D341Med (cell line): Measurements from ENCODE around the gene KCNN1.
"Not testable (repeated sequence)": the region's sequence is repeated elsewhere in the genome, so short reads cannot be mapped to it uniquely, and the experiment has no call there.

Experiments used
- DNase-seq: peaks from one replicate; pipeline ENCODE4 v3.0.0; 2012; ENCODE audit warnings: low spot score

The KCNN1 gene

GRCh38 chr19:18000915-18001776 is 34.2 kb downstream of the KCNN1 start:
- peak; percentile 91 for DNase-seq

GRCh38 chr19:18001777-18002345 is 35.0 kb downstream of the KCNN1 start:
- DNase-seq, result no peak

- no peak for DNase-seq
These were observed 35.5 kb downstream of the KCNN1 start for GRCh38 chr19:18002347-18002850.

GRCh38 chr19:18005750-18006149 is 38.8 kb downstream of the KCNN1 start:
- DNase-seq, result not testable (repeated sequence)

GRCh38 chr19:18007044-18007916 is 40.4 kb downstream of the KCNN1 start:
- DNase-seq, result peak; percentile 88

- DNase-seq, result peak; percentile 97
These were observed 41.2 kb downstream of the KCNN1 start, which contains the start of gene ARRDC2 for GRCh38 chr19:18007917-18008673. Gene ARRDC2 (plus strand): TSS chr19:18008170. CDS start chr19:18008311, 141 bp downstream.

- DNase-seq, result no peak
These were observed 41.9 kb downstream of the KCNN1 start for GRCh38 chr19:18008814-18009213.

GRCh38 chr19:18009412-18010066 is 42.6 kb downstream of the KCNN1 start:
- DNase-seq, result no peak

GRCh38 chr19:18010149-18010548 is 43.2 kb downstream of the KCNN1 start:
- DNase-seq, result no peak

- no peak for DNase-seq
These were observed 46.6 kb downstream of the KCNN1 start for GRCh38 chr19:18013210-18014111.

- DNase-seq, result no peak
These were observed 47.3 kb downstream of the KCNN1 start for GRCh38 chr19:18014197-18014596.

- DNase-seq, result no peak
These were observed 49.5 kb downstream of the KCNN1 start for GRCh38 chr19:18016209-18016910.

- DNase-seq, result no peak
These were observed 50.6 kb downstream of the KCNN1 start for GRCh38 chr19:18017275-18018083.

GRCh38 chr19:18020212-18021085 is 53.5 kb downstream of the KCNN1 start:
- DNase-seq, result no peak

GRCh38 chr19:18021121-18021755 is 54.3 kb downstream of the KCNN1 start:
- no peak for DNase-seq

GRCh38 chr19:18023622-18024251 is 56.8 kb downstream of the KCNN1 start:
- DNase-seq, result no peak
